Bone marrow (tissue), 2 donors: ENCODE measurements around the gene PCARE.
A peak's percentile ranks its signal among the peaks of the same experiment; 100 is the strongest.
"Not testable (repeated sequence)": the region's sequence is repeated elsewhere in the genome, so short reads cannot be mapped to it uniquely, and the experiment has no call there.

Experiments
- DNase-seq, 2 donors: peaks; one replicate each; lab custom pipeline; 2025; lab: John Stamatoyannopoulos, UW

PCARE gene

DNA sequence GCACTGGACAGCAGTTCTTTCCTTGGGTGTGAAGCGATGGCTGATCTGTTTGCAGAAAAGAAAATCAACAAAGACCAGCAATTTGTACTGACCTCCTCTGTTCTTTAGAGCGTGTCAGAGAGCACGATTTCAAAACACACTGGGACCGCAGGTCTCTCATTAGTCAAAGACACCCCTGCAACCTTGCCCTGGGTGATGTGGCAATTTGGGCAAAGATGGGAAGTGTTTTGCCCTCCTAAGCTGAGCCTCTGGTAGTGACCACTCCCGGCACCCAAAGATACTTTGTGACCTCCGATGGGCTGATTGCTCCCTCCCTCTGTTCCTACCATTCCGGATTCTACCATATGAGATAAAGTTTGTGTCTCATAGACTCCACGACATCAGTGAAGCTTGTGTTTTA, 22.6 kb upstream of the PCARE start:
- DNase-seq = no peak

- not testable (repeated sequence) for DNase-seq
Measured at GRCh38 chr2:29090311-29090710, 16.0 kb upstream of the PCARE start.

- DNase-seq = no peak
Measured at GRCh38 chr2:29084554-29084953, 10.2 kb upstream of the PCARE start.

DNA sequence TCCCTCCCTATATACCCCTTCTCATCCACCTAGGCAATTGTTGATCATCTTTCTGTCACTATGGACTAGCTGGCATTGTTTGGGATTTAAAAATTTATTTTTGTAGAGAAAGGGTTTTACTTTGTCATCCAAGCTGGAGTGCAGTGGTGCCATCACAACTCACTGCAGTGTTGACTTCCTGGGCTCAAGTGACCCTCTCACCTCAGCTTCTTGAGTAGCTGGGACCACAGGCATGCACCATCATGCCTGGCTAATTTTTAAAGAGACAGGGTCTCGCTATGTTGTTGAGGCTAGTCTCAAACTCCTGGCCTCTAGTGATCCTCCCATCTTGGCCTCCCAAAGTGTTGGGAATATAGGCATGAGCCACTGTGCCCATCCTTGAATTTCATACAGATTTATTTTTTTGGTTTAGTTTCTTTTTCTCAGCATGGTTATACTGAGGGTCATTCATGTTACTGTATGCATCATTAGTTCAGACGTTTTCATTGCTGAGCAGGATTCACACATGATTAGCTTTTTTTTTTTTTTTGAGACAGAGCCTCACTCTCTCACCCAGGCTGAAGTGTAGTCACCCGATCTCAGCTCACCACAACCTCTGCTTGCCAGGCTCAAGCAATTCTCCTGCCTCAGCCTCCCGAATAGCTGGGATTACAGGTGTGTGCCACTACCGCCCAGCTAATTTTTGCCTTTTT, 8.6 kb upstream of the PCARE start:
- DNase-seq = no peak

- peak in 1 of 2 donors; percentile 10 for DNase-seq
Measured at GRCh38 chr2:29080886-29081743, 6.8 kb upstream of the PCARE start.

DNA sequence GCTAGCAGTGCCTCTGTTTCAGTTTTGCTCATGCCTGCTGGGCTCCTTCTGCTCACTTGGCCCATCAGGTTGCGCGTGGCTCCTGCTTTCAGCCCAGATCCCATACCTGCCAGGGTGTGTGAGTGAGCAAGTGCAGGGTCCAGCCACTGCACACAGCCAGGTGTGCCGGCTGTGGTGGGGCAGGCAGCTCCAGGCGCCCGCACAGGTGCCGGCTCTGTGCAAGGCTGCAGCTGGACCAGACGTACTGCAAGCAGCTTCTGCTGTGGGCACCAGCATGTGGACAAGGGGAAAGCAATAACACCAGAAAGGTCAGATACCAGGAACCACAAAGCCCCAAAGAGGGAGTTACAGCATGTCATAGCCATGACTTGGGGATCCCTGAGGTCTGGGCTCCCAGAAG, 5.6 kb upstream of the PCARE start:
- DNase-seq = no peak

GRCh38 chr2:29075894-29076705, 1.8 kb upstream of the PCARE start:
- DNase-seq = no peak

DNA sequence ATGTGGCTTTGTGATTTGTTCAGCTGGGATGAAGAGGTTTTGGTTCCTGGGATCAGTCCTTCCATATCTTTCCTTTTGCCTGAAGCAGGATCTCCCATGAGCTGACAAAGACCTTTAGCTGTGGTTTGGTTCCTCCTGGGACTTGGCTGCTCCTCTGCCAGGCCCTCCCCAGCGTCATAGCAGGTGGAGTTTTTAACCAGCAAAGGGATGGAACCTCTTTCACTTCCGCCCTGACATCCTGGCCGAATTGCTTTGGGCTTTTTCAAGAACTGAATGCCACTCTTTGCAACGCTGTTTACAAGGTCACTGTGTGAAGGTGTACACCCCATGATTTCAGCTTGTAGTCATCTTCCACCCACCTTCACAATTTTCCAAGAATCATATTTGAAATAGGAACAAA, 390 bp downstream of the PCARE start:
- DNase-seq = no peak

- no peak for DNase-seq
Measured at GRCh38 chr2:29072971-29073725, 1.2 kb downstream of the PCARE start.

- no peak for DNase-seq
Measured at GRCh38 chr2:29072251-29072650, 2.1 kb downstream of the PCARE start.

DNA sequence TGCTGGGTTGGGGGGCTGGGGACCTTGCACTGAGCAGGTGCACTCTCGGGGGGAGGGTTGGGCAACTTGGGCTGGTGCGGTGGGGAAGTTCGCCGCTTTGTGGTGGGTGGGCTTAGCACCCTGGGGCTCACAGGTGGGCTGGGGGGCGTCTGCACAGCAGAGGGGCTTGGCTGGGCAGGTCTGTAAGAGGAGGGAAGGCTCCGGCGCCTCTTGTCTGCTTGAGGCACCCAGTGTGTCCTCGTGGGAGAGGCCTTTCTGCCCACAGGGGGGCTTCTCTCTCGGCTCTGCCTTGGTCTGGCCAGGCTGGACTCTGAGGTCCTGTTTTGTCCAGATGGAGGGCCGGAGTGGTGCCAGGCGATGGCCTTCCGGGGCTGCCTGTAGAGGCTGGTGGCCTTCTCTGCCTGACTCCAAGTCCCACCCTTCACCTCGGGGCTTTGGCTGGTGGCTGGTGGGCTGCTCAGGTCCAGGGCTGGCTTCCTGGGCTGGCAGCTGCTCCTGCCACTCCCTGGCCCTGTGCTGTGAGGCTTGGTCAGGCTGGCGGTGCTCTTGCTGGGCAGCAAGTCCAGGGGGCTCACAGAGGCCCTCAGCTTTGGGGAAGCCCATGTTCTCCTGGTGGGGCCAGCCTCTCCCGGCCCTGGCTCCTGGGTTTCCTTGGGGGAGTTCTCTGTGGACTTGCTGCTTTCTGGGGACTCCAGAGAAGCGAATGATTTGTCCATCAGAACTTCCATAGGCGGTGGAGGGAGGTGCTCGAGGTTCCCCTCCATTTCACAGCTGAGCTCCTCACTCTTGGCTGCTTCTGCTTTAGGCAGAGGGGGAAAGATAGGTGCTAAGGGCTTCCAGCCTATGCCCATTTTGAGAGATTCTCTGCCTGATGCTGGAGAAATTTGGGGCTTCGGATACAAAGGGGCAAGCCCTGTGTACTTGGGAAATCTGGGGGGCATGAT, 3.0 kb downstream of the PCARE start:
- DNase-seq = no peak

GRCh38 chr2:29070526-29070925, 3.8 kb downstream of the PCARE start:
- no peak for DNase-seq

DNA sequence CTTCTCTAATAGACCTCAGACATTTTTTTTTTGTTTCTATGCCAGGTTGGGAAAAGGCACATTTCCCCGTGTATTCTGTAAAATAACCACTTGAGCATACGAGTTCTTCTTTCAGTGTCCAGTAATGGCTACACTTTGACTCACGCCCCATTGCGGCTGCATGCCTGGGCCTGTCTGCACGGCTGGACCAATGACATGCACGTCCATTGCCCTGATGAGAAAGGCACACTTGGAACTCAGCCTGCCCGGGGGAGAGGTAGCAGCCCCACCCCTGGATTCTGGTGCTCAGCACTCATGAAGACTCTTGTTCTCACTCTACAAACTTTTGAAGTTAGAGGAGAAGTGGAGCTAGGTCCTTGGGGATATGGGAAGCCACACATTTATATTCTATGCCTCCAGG, 5.8 kb downstream of the PCARE start:
- DNase-seq = no peak

DNA sequence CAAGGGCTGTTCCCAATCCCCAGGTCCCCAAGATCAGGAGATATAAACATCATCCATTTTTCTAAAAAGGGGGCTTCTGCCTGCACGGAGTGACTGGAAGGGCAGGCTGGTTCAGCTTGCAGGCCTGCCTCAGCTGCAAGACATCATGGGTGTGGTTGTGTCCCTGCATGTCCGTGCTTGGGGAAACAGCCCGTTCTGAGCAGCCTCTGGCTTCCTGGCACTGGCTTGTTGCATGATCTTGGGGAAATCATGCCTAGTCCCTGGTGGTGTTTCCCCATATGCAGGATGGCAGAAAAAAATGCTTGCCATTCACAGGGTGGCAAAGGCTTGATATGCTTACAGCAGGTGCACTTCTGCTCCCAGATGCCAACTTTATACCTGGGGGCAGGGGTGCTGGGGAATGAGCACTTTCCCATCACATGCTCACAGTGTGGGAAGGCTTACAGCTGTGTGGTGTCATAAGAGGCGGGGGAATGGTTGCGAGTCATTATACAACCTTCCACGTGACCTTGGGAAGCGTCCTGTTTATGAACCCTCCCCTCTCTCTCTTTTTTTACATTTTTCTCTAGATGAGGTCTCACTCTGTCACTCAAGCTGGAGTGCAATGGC, 7.2 kb downstream of the PCARE start:
- DNase-seq = no peak

- DNase-seq = no peak
Measured at GRCh38 chr2:29066271-29066860, 8.0 kb downstream of the PCARE start.

GRCh38 chr2:29065068-29065811, 9.1 kb downstream of the PCARE start:
- no peak for DNase-seq

DNA sequence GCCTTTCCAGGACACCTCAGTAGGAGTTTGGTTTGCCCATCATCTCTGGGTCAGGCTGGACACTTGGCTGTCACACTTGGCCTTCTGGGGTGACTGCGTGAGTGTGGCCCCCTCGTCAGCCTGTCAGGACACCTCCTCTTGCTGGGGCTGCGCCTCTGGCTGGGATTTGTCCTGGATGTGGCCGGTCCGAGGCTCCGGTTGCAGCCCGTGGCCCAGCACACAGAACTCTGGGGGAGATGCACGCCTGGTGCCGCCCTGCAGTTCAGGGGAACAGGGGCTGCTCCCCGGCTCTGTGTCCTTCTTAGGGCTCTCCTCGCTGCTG, 9.6 kb downstream of the PCARE start:
- no peak for DNase-seq

- DNase-seq = no peak
Measured at GRCh38 chr2:29064346-29064715, 10.0 kb downstream of the PCARE start.

GRCh38 chr2:29063646-29064345, 10.5 kb downstream of the PCARE start:
- DNase-seq = no peak
